Neutrophil (primary cell): ENCODE results near the gene CHST11.

Experiments
- H3K27ac ChIP-seq: fragments of 200-600 bp; sonication (generic); 2 replicates; pipeline ENCODE4 v1.5.1; 2016; ENCODE audit warnings: mild to moderate bottlenecking, moderate library complexity
- H3K27me3 ChIP-seq: fragments of 200-600 bp; sonication (generic); 2 replicates; pipeline ENCODE4 v1.6.0; 2016; ENCODE audit warnings: mild to moderate bottlenecking
- H3K36me3 ChIP-seq: fragments of 200-600 bp; sonication (generic); 2 replicates; pipeline ENCODE4 v1.5.1; 2017
- H3K4me1 ChIP-seq, 2 experiments: fragments of 200-600 bp in 1 of 2; sonication (generic) in 1 of 2; 1 replicate in 1 of 2; 2 replicates in 1 of 2; pipeline versions ENCODE4 v1.5.1 to v1.6.1; 2013 to 2016; ENCODE audit warnings: low read depth in 1 of 2, low read length in 1 of 2, mild to moderate bottlenecking in 1 of 2, moderate library complexity in 1 of 2; ENCODE audit not compliant: control insufficient read depth in 1 of 2, insufficient read depth in 1 of 2
- H3K4me3 ChIP-seq, 2 experiments: fragments of 200-600 bp in 1 of 2; sonication (generic) in 1 of 2; 1 replicate in 1 of 2; 2 replicates in 1 of 2; pipeline ENCODE4 v1.5.1; 2013 to 2016; ENCODE audit warnings: low read depth in 1 of 2, low read length in 1 of 2, mild to moderate bottlenecking in 1 of 2, moderate library complexity in 1 of 2
- H3K9me3 ChIP-seq: fragments of 200-600 bp; sonication (generic); 2 replicates; pipeline ENCODE4 v1.5.1; 2016
- TF ChIP-seq, protein P1 (sequence below): fragments of 200-600 bp; sonication (generic); IDR thresholded peaks from 2 replicates; pipeline ENCODE4 v1.5.1; 2016; ENCODE audit warnings: antibody characterized with exemption

Gene CHST11

DNA sequence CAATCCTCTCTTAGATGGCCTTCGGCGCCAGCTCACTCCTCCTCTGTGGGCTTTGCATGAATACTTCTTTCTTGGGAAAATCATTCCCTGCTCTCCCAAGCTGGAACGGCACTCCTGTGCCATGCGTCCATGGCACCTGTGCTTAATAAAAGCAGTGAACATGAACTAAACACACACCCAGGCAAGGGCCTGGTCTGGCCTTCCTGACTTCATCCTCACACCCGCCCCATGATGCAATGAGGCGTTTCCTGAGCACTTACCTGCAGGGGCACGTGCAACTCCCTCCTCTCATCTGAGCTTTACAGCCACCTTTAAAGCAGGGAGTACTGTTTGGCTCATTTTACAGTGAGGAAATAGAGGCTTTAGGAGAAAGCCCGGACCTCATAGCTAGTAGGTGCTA is 281.6 kb downstream of the CHST11 start:
- TF ChIP-seq, protein P1, sequence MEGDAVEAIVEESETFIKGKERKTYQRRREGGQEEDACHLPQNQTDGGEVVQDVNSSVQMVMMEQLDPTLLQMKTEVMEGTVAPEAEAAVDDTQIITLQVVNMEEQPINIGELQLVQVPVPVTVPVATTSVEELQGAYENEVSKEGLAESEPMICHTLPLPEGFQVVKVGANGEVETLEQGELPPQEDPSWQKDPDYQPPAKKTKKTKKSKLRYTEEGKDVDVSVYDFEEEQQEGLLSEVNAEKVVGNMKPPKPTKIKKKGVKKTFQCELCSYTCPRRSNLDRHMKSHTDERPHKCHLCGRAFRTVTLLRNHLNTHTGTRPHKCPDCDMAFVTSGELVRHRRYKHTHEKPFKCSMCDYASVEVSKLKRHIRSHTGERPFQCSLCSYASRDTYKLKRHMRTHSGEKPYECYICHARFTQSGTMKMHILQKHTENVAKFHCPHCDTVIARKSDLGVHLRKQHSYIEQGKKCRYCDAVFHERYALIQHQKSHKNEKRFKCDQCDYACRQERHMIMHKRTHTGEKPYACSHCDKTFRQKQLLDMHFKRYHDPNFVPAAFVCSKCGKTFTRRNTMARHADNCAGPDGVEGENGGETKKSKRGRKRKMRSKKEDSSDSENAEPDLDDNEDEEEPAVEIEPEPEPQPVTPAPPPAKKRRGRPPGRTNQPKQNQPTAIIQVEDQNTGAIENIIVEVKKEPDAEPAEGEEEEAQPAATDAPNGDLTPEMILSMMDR: no peak
- Histone ChIP-seq H3K27me3 (no peaks in the 10 kb centered on the region), H3K27ac (peak overlapping the region; percentile 75), H3K9me3 (no peaks in the 10 kb centered on the region), H3K36me3 (no peaks in the 10 kb centered on the region), H3K4me3 (no peak overlapping the region), H3K4me1 (peaks cover 32 to 57% of the 10 kb centered on the region in 2 experiments)

DNA sequence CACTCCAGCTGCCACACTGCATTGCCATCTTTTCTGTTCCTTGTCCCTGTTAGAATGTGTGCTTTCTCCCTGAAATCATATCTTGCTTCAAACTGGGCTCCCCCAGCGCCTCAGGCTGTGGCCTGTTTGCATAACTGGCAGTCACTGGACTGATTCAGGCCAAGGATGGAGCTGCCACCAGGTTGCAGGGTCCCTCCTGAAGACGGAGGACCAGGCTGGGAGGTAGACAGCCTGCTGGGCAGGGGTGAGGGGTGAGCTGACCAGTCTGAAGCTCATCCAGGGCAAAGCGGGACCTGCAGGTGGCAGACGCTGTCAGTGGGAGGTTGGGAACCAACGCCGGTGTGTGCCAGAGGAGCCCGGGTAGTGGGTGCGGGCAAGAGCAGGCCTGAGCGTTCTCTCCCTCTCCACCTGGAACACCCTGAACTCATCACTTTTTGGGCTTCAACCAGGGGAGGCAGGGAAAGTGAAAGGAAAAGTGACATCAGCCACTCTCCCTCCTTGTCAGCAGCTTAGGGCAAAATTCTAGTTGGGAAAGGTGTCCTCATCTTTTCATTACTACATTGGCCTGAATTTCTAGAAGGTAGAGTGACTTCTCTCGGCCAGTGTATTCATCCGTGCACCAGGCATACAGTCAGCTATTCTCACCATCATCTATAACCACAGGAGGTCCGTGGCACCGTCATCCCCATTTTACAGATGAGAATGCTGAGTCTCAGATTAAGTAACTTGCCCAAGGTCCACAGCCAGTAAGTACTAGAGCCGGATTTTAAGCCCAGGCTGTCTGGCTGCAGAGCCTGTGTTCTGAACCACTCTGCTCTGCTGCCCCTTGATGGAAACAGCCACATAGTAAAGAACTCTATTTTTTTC is 282.3 kb downstream of the CHST11 start:
- TF ChIP-seq, protein P1: no peak
- Histone ChIP-seq H3K9me3 (no peaks in the 10 kb centered on the region), H3K27me3 (no peaks in the 10 kb centered on the region), H3K27ac (peak overlapping the region; percentile 75), H3K4me1 (peaks cover 32 to 50% of the 10 kb centered on the region in 2 experiments), H3K4me3 (no peak overlapping the region), H3K36me3 (no peaks in the 10 kb centered on the region)

DNA sequence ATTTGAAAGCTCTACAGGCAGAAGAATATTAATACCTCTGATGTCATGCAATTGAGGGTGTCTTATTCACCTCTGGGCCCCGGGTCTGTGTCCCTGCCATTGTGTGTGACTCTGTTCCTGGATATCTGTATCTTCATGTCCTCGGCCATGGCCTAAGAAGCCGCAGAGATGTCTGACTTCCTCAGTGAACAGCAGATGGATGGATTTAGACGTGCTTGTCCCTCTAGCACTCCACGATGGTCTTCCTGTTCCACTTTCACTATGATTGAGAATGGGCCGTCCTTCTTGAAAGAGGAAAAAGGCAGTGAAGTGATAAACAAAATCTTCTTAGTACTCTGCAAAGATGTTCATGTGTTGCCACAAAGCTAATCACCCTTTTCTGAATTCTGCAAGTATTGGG is 283.9 kb downstream of the CHST11 start:
- peak overlapping the region; percentile 75 for H3K27ac ChIP-seq
- H3K4me1 ChIP-seq: peaks cover 32 to 50% of the 10 kb centered on the region in 2 experiments
- TF ChIP-seq, protein P1: no peak
- no peak overlapping the region for H3K4me3 ChIP-seq
- H3K27me3 ChIP-seq: no peaks in the 10 kb centered on the region
- no peaks in the 10 kb centered on the region for H3K9me3 ChIP-seq
- no peaks in the 10 kb centered on the region for H3K36me3 ChIP-seq

DNA sequence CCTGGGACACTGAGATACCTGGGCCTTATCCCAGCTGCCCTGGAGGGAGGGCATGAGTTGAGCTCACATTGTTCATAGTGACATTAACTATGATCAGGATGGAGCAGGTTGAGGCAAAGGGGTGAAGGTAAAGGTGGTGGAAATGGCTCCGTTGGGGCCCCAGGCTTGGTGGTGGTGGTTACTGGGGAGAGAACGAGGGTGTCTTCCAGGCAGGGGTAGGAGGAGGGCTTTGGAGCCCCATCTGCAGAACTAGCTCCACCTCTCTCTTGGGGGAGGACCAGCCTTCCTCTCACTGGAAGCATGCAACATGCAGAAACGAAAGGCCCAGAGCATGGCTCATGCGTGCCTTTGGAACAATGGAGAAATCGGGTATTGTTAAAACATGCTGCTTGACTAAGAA is 284.3 kb downstream of the CHST11 start:
- TF ChIP-seq, protein P1: no peak
- Histone ChIP-seq H3K27me3 (no peaks in the 10 kb centered on the region), H3K9me3 (no peaks in the 10 kb centered on the region), H3K4me1 (peaks cover 32 to 50% of the 10 kb centered on the region in 2 experiments), H3K27ac (peak overlapping the region; percentile 75), H3K4me3 (no peak overlapping the region), H3K36me3 (no peaks in the 10 kb centered on the region)

DNA sequence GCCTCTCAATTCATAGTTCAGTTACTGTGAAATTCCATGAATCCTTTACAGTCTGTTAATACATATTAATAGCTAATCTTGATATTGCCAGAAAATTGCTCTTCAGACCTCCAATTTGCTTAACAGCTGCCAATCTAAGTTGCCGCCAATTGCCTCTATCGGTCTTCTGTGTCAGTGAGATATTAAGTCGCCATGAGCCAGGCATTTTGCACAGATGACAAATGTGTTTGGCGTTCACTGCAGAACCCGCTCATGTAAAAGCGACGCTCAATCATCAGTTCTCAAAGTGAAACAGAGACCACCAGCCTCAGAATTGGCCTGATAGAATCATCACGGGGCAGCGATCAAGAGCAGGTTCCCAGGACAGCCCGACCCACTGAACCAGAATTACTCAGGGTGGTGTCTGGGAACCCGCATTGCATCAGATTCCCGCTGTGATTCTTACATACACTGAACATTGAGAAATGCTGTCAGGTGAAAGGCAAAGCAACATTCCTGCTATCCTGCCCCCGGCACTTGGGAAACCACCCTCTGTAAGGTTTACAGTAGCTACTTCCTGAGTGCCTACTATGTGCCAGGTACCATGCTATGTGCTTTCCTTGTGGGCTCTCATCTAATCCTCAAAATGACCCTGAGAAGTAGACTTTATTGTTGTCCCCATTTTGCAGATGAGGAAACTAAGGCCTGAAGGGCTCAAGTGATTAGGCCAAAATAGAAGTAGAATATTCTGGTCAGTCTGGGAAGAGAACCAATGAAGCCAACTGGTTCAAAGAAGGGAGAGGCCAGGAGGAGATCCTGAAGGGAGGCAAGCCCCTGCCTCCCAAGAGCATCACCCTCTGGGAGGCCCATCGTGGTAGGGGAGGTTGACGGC is 285.0 kb downstream of the CHST11 start:
- H3K4me3 ChIP-seq: no peak overlapping the region
- no peaks in the 10 kb centered on the region for H3K9me3 ChIP-seq
- H3K27me3 ChIP-seq: no peaks in the 10 kb centered on the region
- H3K27ac ChIP-seq: peak overlapping the region; percentile 75
- H3K4me1 ChIP-seq: peaks cover 32 to 52% of the 10 kb centered on the region in 2 experiments
- no peaks in the 10 kb centered on the region for H3K36me3 ChIP-seq
- TF ChIP-seq, protein P1: no peak
